IMR-90 (cell line): ENCODE data around the gene KRTAP10-6. TPM values are rescaled to one million over a fixed set of nuclear protein-coding genes. Genes with fewer than 3 reads are reported as not detected.

Experiments used
- ATAC-seq: fragments of 200-7000 bp; cut with Tn5 transposase; 2 replicates; pipeline ENCODE4 v1.9.1; 2020; ENCODE audit warnings: low read depth, mild to moderate bottlenecking, moderate library complexity
- BruUV-seq: library from RNA; stranded (reverse); fragments of 400-500 nt; replicated peaks from 2 replicates; lab custom pipeline; 2021; lab: Mats Ljungman, UMichigan
- CTCF ChIA-PET: fragments of 300-600 bp; formaldehyde crosslinking; extraction: SDS; loops from one replicate; lab custom pipeline; 2021; ENCODE audit warnings: antibody characterized with exemption; lab: Yijun Ruan, JAX
- POLR2A ChIA-PET: fragments of 300-600 bp; sonication (Branson Sonifier 250); formaldehyde crosslinking; loops from one replicate; lab custom pipeline; 2022; ENCODE audit warnings: antibody characterized with exemption; ENCODE audit not compliant: unreplicated experiment; lab: Charles Lee
- DNase-seq: peaks from one replicate; pipeline ENCODE4 v3.0.0; 2013
- H2AFZ ChIP-seq: replicated peaks from 2 replicates; pipeline ENCODE3; 2013; ENCODE audit warnings: low read length, mild to moderate bottlenecking; ENCODE audit not compliant: poor library complexity
- H2AK5ac ChIP-seq: 2 replicates; pipeline ENCODE4 v1.6.1; 2013; ENCODE audit warnings: low read depth, low read length, inconsistent platforms
- H2AK9ac ChIP-seq: replicated peaks from 2 replicates; pipeline ENCODE3; 2013; ENCODE audit warnings: mild to moderate bottlenecking, low read depth, low read length, moderate library complexity; ENCODE audit not compliant: poor library complexity
- H2BK120ac ChIP-seq: 2 replicates; pipeline ENCODE4 v1.6.1; 2013; ENCODE audit warnings: low read depth, low read length, inconsistent platforms
- H2BK15ac ChIP-seq: 3 replicates; pipeline ENCODE4 v1.6.1; 2013; ENCODE audit warnings: low read depth, low read length, inconsistent platforms
- H2BK20ac ChIP-seq: 2 replicates; pipeline ENCODE4 v1.6.1; 2013; ENCODE audit warnings: low read depth, mild to moderate bottlenecking, inconsistent platforms, low read length, moderate library complexity
- H2BK5ac ChIP-seq: 2 replicates; pipeline ENCODE4 v1.6.1; 2013; ENCODE audit warnings: mild to moderate bottlenecking, low read depth, low read length, inconsistent platforms; ENCODE audit not compliant: poor library complexity, severe bottlenecking
- H3K14ac ChIP-seq: replicated peaks from 2 replicates; pipeline ENCODE4 v1.6.1; 2013; ENCODE audit warnings: low read depth, low read length, inconsistent platforms
- H3K18ac ChIP-seq: 2 replicates; pipeline ENCODE4 v1.6.1; 2013; ENCODE audit warnings: low read depth, low read length, control low read depth
- H3K23ac ChIP-seq: 2 replicates; pipeline ENCODE4 v1.6.1; 2013; ENCODE audit warnings: low read depth, low read length, inconsistent platforms
- H3K27ac ChIP-seq: 2 replicates; pipeline ENCODE4 v1.5.1; 2013; ENCODE audit warnings: mild to moderate bottlenecking, control low read depth, low read length; ENCODE audit not compliant: insufficient read depth
- H3K27me3 ChIP-seq: 2 replicates; pipeline ENCODE4 v1.6.1; 2013; ENCODE audit warnings: low read length; ENCODE audit not compliant: control insufficient read depth, insufficient read depth
- H3K36me3 ChIP-seq: 2 replicates; pipeline ENCODE4 v1.6.1; 2013; ENCODE audit warnings: low read length, mixed read lengths; ENCODE audit not compliant: control insufficient read depth, insufficient read depth
- H3K4ac ChIP-seq: 2 replicates; pipeline ENCODE4 v1.6.1; 2013; ENCODE audit warnings: low read depth, low read length, inconsistent platforms
- H3K4me1 ChIP-seq: 2 replicates; pipeline ENCODE4 v1.6.1; 2013; ENCODE audit warnings: low read length, mixed read lengths; ENCODE audit not compliant: control insufficient read depth, insufficient read depth
- H3K4me2 ChIP-seq: 2 replicates; pipeline ENCODE4 v1.6.1; 2013; ENCODE audit warnings: low read depth, mild to moderate bottlenecking, control low read depth, low read length, moderate library complexity
- H3K4me3 ChIP-seq: 2 replicates; pipeline ENCODE4 v1.5.1; 2013; ENCODE audit warnings: low read depth, mild to moderate bottlenecking, control low read depth, low read length, moderate library complexity; ENCODE audit not compliant: insufficient read depth
- H3K56ac ChIP-seq: 2 replicates; pipeline ENCODE4 v1.6.1; 2013; ENCODE audit warnings: low read length, inconsistent platforms; ENCODE audit not compliant: insufficient read depth; ENCODE audit errors: extremely low read depth
- H3K79me1 ChIP-seq, 2 experiments: 2 replicates each; pipeline ENCODE4 v1.6.1; 2013; ENCODE audit warnings: low read length in 2 of 2, inconsistent platforms in 1 of 2, low read depth in 1 of 2
- H3K9ac ChIP-seq: 2 replicates; pipeline ENCODE4 v1.6.1; 2013; ENCODE audit warnings: low read depth, low read length, control low read depth
- H3K9me1 ChIP-seq: 2 replicates; pipeline ENCODE4 v1.6.1; 2013; ENCODE audit warnings: low read length, inconsistent platforms; ENCODE audit not compliant: insufficient read depth
- H3K9me3 ChIP-seq: 2 replicates; pipeline ENCODE4 v1.6.1; 2013; ENCODE audit warnings: low read length; ENCODE audit not compliant: control insufficient read depth, insufficient read depth
- H4K20me1 ChIP-seq: 2 replicates; pipeline ENCODE4 v1.6.1; 2013; ENCODE audit warnings: low read length, inconsistent platforms; ENCODE audit not compliant: insufficient read depth
- H4K5ac ChIP-seq: 2 replicates; pipeline ENCODE4 v1.6.1; 2013; ENCODE audit warnings: mild to moderate bottlenecking, low read depth, low read length, control low read depth
- H4K8ac ChIP-seq, 2 experiments: 2 replicates each; pipeline ENCODE4 v1.6.1; 2013; ENCODE audit warnings: low read depth in 2 of 2, low read length in 2 of 2, control low read depth in 1 of 2, inconsistent platforms in 1 of 2
- H4K91ac ChIP-seq: 2 replicates; pipeline ENCODE4 v1.6.1; 2013; ENCODE audit warnings: low read depth, low read length, inconsistent platforms; ENCODE audit not compliant: insufficient read depth
- CEBPB ChIP-seq: IDR thresholded peaks from 2 replicates; pipeline ENCODE4 v1.6.1; 2012; ENCODE audit warnings: low read depth, low read length, improper control_type of control experiment
- CHD1 ChIP-seq: IDR thresholded peaks from 2 replicates; pipeline ENCODE4 v1.6.1; 2012; ENCODE audit warnings: low read depth, low read length, improper control_type of control experiment
- FOS ChIP-seq: fragments of 150-350 bp; IDR thresholded peaks from 2 replicates; pipeline ENCODE4 v1.6.1; 2016; ENCODE audit warnings: low read depth, low read length
- MAFK ChIP-seq: IDR thresholded peaks from 2 replicates; pipeline ENCODE4 v1.6.1; 2012; ENCODE audit warnings: low read depth, low read length, improper control_type of control experiment
- MAZ ChIP-seq: IDR thresholded peaks from 2 replicates; pipeline ENCODE4 v1.6.1; 2012; ENCODE audit warnings: low read depth, mild to moderate bottlenecking, low read length, improper control_type of control experiment, moderate library complexity, borderline replicate concordance
- MXI1 ChIP-seq: IDR thresholded peaks from 2 replicates; pipeline ENCODE4 v1.6.1; 2012; ENCODE audit warnings: low read depth, mild to moderate bottlenecking, low read length, moderate library complexity, borderline replicate concordance
- NFE2L2 ChIP-seq: fragments of 150-350 bp; IDR thresholded peaks from 2 replicates; pipeline ENCODE4 v1.6.1; 2016; ENCODE audit warnings: low read depth, mild to moderate bottlenecking, low read length
- POLR2A ChIP-seq: IDR thresholded peaks from 2 replicates; pipeline ENCODE4 v1.6.1; 2012; ENCODE audit warnings: mild to moderate bottlenecking, low read depth, low read length
- RAD21 ChIP-seq: IDR thresholded peaks from 2 replicates; pipeline ENCODE4 v1.6.1; 2012; ENCODE audit warnings: low read length, improper control_type of control experiment
- RCOR1 ChIP-seq: IDR thresholded peaks from 2 replicates; pipeline ENCODE4 v1.6.1; 2012; ENCODE audit warnings: mild to moderate bottlenecking, low read length, improper control_type of control experiment; ENCODE audit not compliant: insufficient replicate concordance
- RFX5 ChIP-seq: IDR thresholded peaks from 2 replicates; pipeline ENCODE4 v1.8.0; 2012; ENCODE audit warnings: low read depth, mild to moderate bottlenecking, low read length, moderate library complexity
- SMC3 ChIP-seq: fragments of 150-350 bp; IDR thresholded peaks from 2 replicates; pipeline ENCODE4 v1.6.1; 2016; ENCODE audit warnings: low read depth, mild to moderate bottlenecking, antibody characterized with exemption, low read length, moderate library complexity
- WGBS, 2 experiments: methylation state at CpG; one replicate each; pipeline versions ENCODE4 v1.1.5 to v1.1.7; 2013; ENCODE audit warnings: missing lambda C conversion rate in 2 of 2; ENCODE audit not compliant: insufficient read length in 1 of 2; ENCODE audit errors: extremely low coverage in 2 of 2; 5-methylcytosine and 5-hydroxymethylcytosine counted together
- dilution Hi-C: fragments of 300-500 bp; cut with HindIII; formaldehyde crosslinking; loops from one replicate; pipeline ENCODE4 v1.14.3; 2018; ENCODE audit warnings: low sequenced_read_pairs; ENCODE audit not compliant: unreplicated experiment
- in situ Hi-C: fragments of 300-500 bp; cut with MboI; formaldehyde crosslinking; loops from 3 replicates; pipeline ENCODE4 v1.14.3; 2019; ENCODE audit warnings: low sequenced_read_pairs, inconsistent platforms, mixed read lengths
- intact Hi-C: fragments of 100-400 bp; cut with micrococcal nuclease; formaldehyde crosslinking; loops from 2 replicates; pipeline ENCODE4 v1.10.0; 2022
- polyA plus RNA-seq, 3 experiments: library from polyadenylated mRNA; depleted of rRNA; stranded (reverse); fragments of >200 nt; gene quantifications; 2 replicates each; pipeline ENCODE4 v1.2.3, GENCODE V29; 2012; ENCODE audit warnings: low replicate concordance in 1 of 3
- total RNA-seq: library from RNA; depleted of rRNA; stranded (reverse); fragments of >200 nt; gene quantifications from 2 replicates; pipeline ENCODE4 v1.2.3, GENCODE V29; 2012
- TF ChIP-seq, protein P1 (sequence below): conservative IDR thresholded peaks from 2 replicates; pipeline ENCODE4 v1.5.1; 2012; ENCODE audit warnings: mild to moderate bottlenecking, low read depth, low read length, improper control_type of control experiment
- TF ChIP-seq, protein P2 (sequence below): fragments of 150-350 bp; IDR thresholded peaks from 2 replicates; pipeline ENCODE4 v1.6.1; 2017; ENCODE audit warnings: mild to moderate bottlenecking, antibody characterized with exemption, low read length, low read depth
- TF ChIP-seq, protein P3 (sequence below): fragments of 150-350 bp; IDR thresholded peaks from 2 replicates; pipeline ENCODE4 v1.6.1; 2016; ENCODE audit warnings: low read depth, mild to moderate bottlenecking, low read length, moderate library complexity, borderline replicate concordance

KRTAP10-6 gene
- total and polyA plus RNA-seq, 2 of the 4 experiments (the other 2 are of a cell fraction) = not detected

DNA sequence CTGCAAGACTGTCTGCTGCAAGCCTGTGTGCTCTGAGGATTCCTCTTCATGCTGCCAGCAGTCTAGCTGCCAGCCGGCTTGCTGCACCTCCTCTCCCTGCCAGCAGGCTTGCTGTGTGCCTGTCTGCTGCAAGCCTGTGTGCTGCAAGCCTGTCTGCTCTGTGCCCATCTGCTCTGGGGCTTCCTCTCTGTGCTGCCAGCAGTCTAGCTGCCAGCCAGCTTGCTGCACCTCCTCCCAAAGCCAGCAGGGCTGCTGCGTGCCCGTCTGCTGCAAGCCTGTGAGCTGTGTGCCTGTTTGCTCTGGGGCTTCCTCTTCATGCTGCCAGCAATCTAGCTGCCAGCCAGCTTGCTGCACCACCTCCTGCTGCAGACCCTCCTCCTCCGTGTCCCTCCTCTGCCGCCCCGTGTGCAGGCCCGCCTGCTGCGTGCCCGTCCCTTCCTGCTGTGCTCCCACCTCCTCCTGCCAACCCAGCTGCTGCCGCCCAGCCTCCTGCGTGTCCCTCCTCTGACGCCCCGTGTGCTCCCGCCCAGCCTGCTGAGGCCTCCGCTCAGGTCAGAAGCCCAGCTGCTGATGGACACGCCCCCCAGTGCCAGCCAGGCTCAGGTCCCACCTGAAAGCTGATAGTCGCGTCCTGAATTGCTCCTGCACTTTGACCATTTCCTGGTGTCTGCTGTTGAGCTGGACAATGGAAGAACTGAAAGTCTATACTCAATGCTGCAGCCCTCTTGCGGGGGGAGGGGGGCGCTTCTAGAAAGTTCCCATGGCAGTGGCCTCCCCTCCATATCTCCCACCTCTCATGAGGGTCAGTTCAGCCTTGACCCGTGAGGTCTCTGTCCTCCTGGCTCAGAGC lies 17.6 kb downstream of the KRTAP10-6 start:
- BruUV-seq = no TSS peak
- no peak overlapping the region for H2BK5ac ChIP-seq
- no peak overlapping the region for H2BK15ac ChIP-seq
- intact Hi-C loops = no loop called here
- H3K4ac ChIP-seq = no peak overlapping the region
- DNase-seq (no peak), ATAC-seq (no peak)
- no peak overlapping the region for H2AK5ac ChIP-seq
- no peaks in the 10 kb centered on the region for H3K79me1 ChIP-seq
- in situ Hi-C loops = no loop called here
- H2BK120ac ChIP-seq = no peak overlapping the region
- no peaks in the 10 kb centered on the region for H4K20me1 ChIP-seq
- peaks cover 11% of the 10 kb centered on the region for H3K9me3 ChIP-seq
- peaks cover 3% of the 10 kb centered on the region; the same call in 1 of the 2 replicates for H3K27me3 ChIP-seq
- no peak overlapping the region for H3K14ac ChIP-seq
- no peak overlapping the region for H4K8ac ChIP-seq
- H3K18ac ChIP-seq = no peak overlapping the region
- no peak overlapping the region for H3K4me2 ChIP-seq
- H2AK9ac ChIP-seq = no peak overlapping the region
- no peak overlapping the region for H4K5ac ChIP-seq
- H3K27ac ChIP-seq = no peak overlapping the region
- H3K9me1 ChIP-seq = no peaks in the 10 kb centered on the region
- ChIA-PET POLR2A (no interaction called here), CTCF (no interaction called here)
- H3K23ac ChIP-seq = no peak overlapping the region
- H3K56ac ChIP-seq = no peak overlapping the region
- H3K9ac ChIP-seq = no peak overlapping the region
- no peak overlapping the region for H2BK20ac ChIP-seq
- no peak overlapping the region for H4K91ac ChIP-seq
- H3K36me3 ChIP-seq = no peaks in the 10 kb centered on the region
- dilution Hi-C loops = no loop called here
- H2AFZ ChIP-seq = no peak overlapping the region
- H3K4me3 ChIP-seq = no peak overlapping the region
- WGBS, 2 experiments = 19% methylated on average over 8 of the region's 21 CpGs; no CpG with 5 or more reads in 1 of the 2 experiments
- H3K4me1 ChIP-seq = no peaks in the 10 kb centered on the region
- no peak for TF ChIP-seq CHD1
- TF ChIP-seq RFX5 = no peak
- TF ChIP-seq, protein P1, sequence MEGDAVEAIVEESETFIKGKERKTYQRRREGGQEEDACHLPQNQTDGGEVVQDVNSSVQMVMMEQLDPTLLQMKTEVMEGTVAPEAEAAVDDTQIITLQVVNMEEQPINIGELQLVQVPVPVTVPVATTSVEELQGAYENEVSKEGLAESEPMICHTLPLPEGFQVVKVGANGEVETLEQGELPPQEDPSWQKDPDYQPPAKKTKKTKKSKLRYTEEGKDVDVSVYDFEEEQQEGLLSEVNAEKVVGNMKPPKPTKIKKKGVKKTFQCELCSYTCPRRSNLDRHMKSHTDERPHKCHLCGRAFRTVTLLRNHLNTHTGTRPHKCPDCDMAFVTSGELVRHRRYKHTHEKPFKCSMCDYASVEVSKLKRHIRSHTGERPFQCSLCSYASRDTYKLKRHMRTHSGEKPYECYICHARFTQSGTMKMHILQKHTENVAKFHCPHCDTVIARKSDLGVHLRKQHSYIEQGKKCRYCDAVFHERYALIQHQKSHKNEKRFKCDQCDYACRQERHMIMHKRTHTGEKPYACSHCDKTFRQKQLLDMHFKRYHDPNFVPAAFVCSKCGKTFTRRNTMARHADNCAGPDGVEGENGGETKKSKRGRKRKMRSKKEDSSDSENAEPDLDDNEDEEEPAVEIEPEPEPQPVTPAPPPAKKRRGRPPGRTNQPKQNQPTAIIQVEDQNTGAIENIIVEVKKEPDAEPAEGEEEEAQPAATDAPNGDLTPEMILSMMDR = no peak
- TF ChIP-seq CEBPB = no peak
- TF ChIP-seq NFE2L2 = no peak
- TF ChIP-seq FOS = no peak
- no peak for TF ChIP-seq POLR2A
- no peak for TF ChIP-seq MAFK
- TF ChIP-seq MXI1 = no peak
- TF ChIP-seq, protein P2, sequence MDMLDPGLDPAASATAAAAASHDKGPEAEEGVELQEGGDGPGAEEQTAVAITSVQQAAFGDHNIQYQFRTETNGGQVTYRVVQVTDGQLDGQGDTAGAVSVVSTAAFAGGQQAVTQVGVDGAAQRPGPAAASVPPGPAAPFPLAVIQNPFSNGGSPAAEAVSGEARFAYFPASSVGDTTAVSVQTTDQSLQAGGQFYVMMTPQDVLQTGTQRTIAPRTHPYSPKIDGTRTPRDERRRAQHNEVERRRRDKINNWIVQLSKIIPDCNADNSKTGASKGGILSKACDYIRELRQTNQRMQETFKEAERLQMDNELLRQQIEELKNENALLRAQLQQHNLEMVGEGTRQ = no peak
- TF ChIP-seq RAD21 = no peak
- TF ChIP-seq, protein P3, sequence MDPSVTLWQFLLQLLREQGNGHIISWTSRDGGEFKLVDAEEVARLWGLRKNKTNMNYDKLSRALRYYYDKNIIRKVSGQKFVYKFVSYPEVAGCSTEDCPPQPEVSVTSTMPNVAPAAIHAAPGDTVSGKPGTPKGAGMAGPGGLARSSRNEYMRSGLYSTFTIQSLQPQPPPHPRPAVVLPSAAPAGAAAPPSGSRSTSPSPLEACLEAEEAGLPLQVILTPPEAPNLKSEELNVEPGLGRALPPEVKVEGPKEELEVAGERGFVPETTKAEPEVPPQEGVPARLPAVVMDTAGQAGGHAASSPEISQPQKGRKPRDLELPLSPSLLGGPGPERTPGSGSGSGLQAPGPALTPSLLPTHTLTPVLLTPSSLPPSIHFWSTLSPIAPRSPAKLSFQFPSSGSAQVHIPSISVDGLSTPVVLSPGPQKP = no peak
- TF ChIP-seq SMC3 = no peak
- TF ChIP-seq MAZ = no peak
- TF ChIP-seq RCOR1 = no peak
